Mesodermal cell (in vitro differentiated cells): ENCODE data around the gene MCM7.

Experiments
- H3K27ac ChIP-seq: 2 replicates; pipeline ENCODE4 v1.7.0; 2013; ENCODE audit warnings: mild to moderate bottlenecking, low read depth, low read length, moderate library complexity; ENCODE audit not compliant: severe bottlenecking
- H3K36me3 ChIP-seq: 2 replicates; pipeline ENCODE4 v1.7.1; 2013; ENCODE audit warnings: mild to moderate bottlenecking, low read length, moderate library complexity; ENCODE audit not compliant: control insufficient read depth, insufficient read depth
- H3K4me1 ChIP-seq: one replicate; pipeline ENCODE4 v1.7.1; 2013; ENCODE audit warnings: mild to moderate bottlenecking, low read length; ENCODE audit not compliant: insufficient read depth, control insufficient read depth, poor library complexity, severe bottlenecking
- H3K4me3 ChIP-seq: 2 replicates; pipeline ENCODE4 v1.7.0; 2013; ENCODE audit warnings: low read length, control low read depth, mild to moderate bottlenecking; ENCODE audit not compliant: insufficient read depth, poor library complexity, severe bottlenecking; ENCODE audit errors: extremely low read depth
- H3K9me3 ChIP-seq: 2 replicates; pipeline ENCODE4 v1.7.1; 2013; ENCODE audit warnings: mild to moderate bottlenecking, low read length, moderate library complexity; ENCODE audit not compliant: control insufficient read depth
- WGBS, 2 experiments: methylation state at CpG; one replicate each; pipeline ENCODE4 v1.1.5; 2013; ENCODE audit warnings: missing lambda C conversion rate in 2 of 2; ENCODE audit not compliant: insufficient coverage in 2 of 2; 5-methylcytosine and 5-hydroxymethylcytosine counted together

MCM7 gene

GRCh38 chr7:100044718-100045117, 56.5 kb downstream of the MCM7 start:
- Histone ChIP-seq H3K36me3 (no peaks in the 10 kb centered on the region), H3K4me1 (no peaks in the 10 kb centered on the region), H3K4me3 (no peak overlapping the region), H3K27ac (no peak overlapping the region), H3K9me3 (no peaks in the 10 kb centered on the region)
- 83 to 86% methylated on average over 5 to 6 of the region's 6 CpGs for WGBS, 2 experiments
